Forelimb muscle (tissue), 1 donor: ENCODE data around the gene BCAT1. TPM values are rescaled to one million over a fixed set of nuclear protein-coding genes. Genes with fewer than 3 reads are reported as not detected.
"Not testable (repeated sequence)": the region's sequence is repeated elsewhere in the genome, so short reads cannot be mapped to it uniquely, and the experiment has no call there.

ENCODE experiments used
- DNase-seq: peaks from one replicate; pipeline ENCODE4 v3.0.0-alpha.2; 2013; ENCODE audit warnings: low read depth
- polyA plus RNA-seq: library from polyadenylated mRNA; unstranded; fragments of 120-200 nt; gene quantifications from one replicate; pipeline ENCODE4 v1.2.1, GENCODE V29; 2013; ENCODE audit not compliant: insufficient read length

BCAT1 gene
- polyA plus RNA-seq, 1 donor = 51.0 TPM

DNA sequence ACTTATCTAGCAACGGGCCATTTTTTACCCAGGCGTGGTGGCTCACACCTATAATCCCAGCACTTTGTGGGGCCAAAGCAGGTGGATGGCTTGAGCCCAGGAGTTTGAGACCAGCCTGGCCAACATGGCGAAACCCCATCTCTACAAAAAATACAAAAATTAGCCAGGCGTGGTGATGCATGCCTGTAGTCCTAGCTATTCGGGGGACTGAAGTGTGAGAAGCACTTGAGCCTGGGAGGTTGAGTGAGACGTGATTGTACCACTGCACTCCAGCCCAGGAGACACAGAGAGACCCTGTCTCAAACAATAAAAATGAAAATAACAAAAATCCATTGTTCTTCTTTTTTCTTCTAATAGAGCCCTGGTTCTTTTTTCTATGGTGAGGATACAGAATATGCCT, 7.5 kb upstream of the BCAT1 start:
- not testable (repeated sequence) for DNase-seq

DNA sequence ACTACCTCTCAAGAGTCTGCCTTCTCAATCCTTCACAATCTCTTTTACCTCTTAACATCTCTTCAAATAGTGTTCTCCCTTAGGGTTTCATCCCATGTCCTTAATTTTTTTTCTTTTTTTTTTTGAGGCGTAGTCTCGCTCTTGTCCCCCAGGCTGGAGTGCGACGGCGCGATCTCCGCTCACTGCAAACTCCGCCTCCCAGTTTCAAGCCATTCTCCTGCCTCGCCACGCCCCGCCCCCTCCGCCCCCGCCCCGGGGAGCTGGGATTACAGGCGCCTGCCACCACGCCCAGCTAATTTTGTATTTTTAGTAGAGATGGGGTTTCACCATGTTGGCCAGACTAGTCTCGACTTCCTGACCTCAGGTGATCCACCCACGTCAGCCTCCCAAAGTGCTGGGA, 7.0 kb upstream of the BCAT1 start:
- no peak for DNase-seq

GRCh38 chr12:24955389-24955788, 6.5 kb upstream of the BCAT1 start:
- no peak for DNase-seq

- no peak for DNase-seq
Observed at GRCh38 chr12:24954261-24954660, 5.4 kb upstream of the BCAT1 start.

DNA sequence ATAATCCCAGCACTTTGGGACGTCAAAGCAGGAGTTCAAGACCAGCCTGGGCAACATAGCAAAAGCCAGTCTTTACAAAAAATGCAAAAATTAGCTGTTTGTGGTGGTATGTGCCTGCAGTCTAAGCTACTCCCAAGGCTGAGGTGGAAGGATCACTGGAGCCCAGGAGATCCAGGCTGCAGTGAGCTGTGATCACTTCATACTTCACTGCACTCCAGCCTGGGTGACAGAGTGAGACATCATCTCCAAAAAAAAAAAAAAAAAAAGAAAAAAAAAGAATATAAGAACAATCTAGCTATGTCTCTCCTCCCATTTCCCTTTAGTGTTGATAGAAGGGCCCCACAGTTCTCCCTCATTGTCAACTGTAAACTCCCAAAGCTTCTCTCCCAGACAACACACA, 3.5 kb upstream of the BCAT1 start:
- no peak for DNase-seq

DNA sequence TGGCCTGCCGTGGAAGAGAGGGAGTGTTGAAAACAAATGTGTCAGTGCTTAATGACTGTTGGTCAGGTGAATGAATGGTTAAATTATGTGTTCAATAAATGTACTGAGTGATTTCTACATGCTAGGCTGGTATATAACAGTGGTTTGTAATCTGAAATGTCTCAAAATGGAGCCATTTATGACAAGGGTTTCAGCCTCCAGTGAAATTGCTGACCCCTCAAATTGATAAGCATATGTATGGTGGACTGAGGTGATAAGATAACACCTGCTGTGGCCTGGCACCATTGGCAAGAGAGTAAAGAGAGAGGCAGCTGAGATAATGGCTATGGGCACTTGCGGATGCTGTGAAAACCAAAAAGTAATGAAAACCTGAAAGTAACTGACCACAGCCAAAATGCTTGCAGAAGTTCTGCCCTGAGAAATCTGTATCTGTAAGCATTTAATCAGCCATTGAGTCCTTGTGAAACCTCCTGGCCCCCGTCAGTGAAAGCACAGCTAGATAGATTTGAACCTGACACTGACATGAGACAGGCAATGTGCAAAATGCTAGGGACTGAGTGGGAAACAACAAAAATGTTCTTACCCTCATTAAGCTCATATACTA, 1.4 kb upstream of the BCAT1 start:
- no peak for DNase-seq

DNA sequence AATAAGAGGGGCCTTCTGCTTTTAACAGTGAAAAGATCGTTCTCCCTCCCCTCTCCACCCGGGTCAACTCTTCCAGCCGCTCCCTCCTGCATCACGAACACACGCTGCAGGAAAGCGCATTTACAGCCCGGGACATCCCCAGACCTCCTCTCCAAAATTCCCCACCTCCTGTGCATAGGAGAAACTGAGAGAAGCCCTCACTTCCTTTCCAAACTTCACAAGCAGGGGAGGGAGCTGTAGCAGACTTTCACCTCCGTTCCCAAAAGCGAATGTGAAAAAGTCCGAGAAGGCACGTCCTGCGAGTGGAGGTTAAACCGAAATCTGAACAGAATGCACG, 513 bp downstream of the BCAT1 start:
- DNase-seq = no peak

GRCh38 chr12:24947541-24948419, 1.1 kb downstream of the BCAT1 start:
- DNase-seq = no peak

DNA sequence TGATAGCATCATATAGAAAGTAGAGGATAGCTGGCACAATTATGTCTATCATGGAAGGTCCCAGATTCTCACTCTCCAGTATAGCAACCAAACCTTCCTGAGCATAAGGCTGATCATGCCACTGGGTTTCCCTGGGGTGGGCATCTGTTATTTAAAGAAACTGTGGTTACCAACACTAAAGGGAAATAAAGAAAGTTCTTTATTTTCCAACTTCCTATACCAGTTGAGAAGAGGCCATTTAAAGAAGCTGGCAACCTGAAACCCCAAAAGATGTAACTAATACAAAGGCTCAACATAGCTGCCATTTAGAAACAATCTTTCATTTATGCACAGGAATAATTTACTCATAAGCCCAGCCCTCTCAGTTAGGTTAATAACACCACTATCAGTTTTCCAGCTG, 3.1 kb downstream of the BCAT1 start:
- no peak for DNase-seq

GRCh38 chr12:24945039-24945438, 3.9 kb downstream of the BCAT1 start:
- DNase-seq = no peak

- DNase-seq = no peak
Observed at GRCh38 chr12:24944601-24944975, 4.3 kb downstream of the BCAT1 start.

- DNase-seq = no peak
Observed at GRCh38 chr12:24943947-24944600, 4.8 kb downstream of the BCAT1 start.

DNA sequence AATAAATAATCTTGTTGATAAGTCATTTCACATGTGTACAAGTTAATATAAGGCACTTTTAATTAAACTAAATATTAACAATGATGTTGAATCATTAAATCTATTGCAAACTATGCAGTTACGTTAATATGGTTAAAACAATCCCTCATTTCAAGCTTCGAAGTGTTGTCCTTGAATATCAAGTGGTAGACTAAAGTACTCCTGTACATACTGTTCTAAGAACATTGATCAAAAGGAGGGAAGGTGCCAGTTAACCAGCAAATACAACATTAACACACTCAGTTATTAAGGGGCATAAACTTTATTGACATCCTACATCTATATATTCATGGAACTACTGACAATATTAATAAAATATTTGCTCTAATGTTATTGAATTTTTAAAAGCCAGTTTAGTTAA, 8.7 kb downstream of the BCAT1 start:
- DNase-seq = no peak

- not testable (repeated sequence) for DNase-seq
Observed at GRCh38 chr12:24939551-24939950, 9.3 kb downstream of the BCAT1 start.

- no peak for DNase-seq
Observed at GRCh38 chr12:24938341-24938740, 10.6 kb downstream of the BCAT1 start.

- DNase-seq = no peak
Observed at GRCh38 chr12:24937553-24938244, 11.2 kb downstream of the BCAT1 start.

- no peak for DNase-seq
Observed at GRCh38 chr12:24933694-24934407, 15.1 kb downstream of the BCAT1 start.

DNA sequence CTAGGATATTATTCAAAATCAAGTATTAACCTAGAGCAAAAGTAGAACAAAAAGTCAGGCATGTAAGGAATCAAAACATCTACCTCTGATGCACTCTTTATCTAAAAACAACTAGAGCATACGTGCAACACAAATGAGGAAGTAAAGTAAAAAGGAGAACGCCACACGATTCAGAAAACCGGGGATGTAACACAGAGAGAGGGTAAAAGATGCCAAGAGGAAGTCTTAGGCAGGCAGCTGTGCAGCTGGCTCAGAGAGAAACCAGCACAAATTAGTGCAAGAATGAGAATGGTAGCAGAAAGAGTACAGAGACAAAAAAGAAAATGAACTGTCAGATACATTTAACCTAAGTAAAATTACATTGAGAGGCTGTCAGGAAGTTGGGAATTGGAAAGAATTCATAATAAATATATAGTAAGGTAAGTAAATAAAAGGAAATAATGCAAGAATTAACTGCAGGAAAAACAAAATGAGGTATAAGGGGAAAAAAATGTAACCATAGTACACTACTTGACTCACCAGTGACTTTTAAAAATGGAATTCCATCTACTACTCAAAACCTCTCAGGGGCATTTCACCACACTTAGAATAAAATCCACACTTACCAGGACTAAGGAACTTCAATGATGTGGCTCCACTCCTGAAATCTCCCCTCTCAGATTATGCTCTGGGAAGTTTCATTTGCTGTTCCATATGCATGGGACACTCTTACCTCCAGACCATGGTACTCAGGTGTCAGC, 17.1 kb downstream of the BCAT1 start:
- no peak for DNase-seq

DNA sequence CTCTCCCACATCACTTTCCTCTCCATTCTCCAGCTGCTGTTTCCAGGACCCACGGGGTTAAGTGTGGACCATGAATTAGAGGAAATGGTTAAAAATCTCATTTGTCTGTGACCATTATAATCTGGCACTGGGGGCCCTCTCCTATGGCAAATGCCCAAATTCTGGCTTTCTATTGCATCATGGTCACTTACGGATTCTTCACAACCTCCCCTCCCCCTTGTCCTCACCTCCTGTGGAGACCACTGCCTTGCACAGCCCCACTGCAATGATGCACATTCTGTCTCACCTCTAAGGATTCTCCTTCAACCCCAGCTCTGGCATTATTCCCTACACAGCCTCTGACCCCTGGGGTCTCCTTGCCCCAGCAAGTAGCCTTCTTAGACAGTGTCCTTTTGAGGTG, 18.9 kb downstream of the BCAT1 start:
- DNase-seq = no peak

- not testable (repeated sequence) for DNase-seq
Observed at GRCh38 chr12:24928533-24929306, 20.2 kb downstream of the BCAT1 start.
